Lung microvascular endothelial cell (primary cell): ENCODE data around the gene TMCC2. TPM values are rescaled to one million over a fixed set of nuclear protein-coding genes. Genes with fewer than 3 reads are reported as not detected.
A peak's percentile ranks its signal among the peaks of the same experiment; 100 is the strongest.

Source experiments
- DNase-seq, 2 donors: peaks; one replicate each; pipeline versions ENCODE4 v3.0.0 to v3.0.0-alpha.2; 2010; ENCODE audit warnings: low read depth in 2 of 2
- total RNA-seq: library from RNA; depleted of rRNA; stranded (reverse); fragments of >200 nt; gene quantifications from 2 replicates; pipeline ENCODE4 v1.2.1, GENCODE V29; 2014

TMCC2 gene
- total RNA-seq, 1 donor from 2014 or later: 0.40 TPM

DNA sequence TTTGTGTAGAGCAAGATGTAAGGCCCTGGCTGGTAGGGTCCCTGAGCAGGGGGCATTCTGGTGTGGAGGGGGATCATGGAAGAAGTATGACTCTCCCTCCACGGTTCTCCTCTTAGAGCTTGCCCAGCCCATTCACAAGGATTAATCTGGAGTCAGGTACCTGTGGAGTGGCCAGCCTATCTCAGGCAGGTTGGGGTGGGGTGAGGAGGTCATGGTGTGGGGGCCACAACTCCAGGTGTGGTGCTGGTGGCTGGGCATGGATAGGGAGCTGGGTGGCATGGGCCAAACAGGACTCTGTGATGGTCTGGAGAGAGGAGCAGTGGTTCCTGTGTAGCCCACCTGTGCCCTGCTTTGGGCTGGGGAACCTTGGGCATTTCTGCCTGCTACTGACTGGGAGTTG, 32.3 kb downstream of the TMCC2 start:
- no peak for DNase-seq

DNA sequence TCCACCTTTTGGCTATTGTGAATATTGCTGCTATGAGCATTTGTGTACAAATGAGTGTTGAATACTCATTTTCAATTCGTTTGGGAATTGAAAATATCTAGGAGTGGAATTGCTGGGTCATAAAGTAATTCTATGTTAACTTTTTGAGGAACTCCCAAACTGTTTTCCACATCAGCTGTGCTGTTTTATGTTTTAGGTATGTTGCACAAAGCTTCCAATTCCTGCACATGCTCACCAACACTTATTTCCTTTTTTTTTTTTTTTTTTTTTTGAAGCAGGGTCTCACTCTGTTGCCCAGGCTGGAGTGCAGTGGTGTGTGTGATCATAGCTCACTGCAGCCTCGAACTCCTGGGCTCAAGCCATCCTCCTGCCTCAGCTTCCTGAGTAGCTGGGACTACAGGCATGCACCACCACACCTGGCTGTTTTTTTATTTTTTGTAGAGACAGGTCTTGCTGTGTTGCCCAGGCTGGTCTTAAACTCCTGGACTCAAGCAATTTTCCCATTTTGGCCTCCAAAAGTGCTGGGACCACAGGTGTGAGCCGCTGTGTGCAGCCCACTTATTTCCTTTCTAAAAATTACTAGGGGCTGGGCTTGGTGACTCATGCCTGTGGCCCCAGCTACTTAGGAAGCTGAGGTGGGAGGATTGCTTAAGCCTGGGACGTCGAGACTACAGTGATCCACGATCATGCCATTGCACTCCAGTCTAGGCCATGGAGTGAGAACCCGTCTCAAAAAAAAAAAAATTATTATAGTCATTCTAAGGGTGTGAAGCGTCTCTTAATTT, 33.4 kb downstream of the TMCC2 start:
- DNase-seq: peak in 1 of 2 donors; percentile 56

DNA sequence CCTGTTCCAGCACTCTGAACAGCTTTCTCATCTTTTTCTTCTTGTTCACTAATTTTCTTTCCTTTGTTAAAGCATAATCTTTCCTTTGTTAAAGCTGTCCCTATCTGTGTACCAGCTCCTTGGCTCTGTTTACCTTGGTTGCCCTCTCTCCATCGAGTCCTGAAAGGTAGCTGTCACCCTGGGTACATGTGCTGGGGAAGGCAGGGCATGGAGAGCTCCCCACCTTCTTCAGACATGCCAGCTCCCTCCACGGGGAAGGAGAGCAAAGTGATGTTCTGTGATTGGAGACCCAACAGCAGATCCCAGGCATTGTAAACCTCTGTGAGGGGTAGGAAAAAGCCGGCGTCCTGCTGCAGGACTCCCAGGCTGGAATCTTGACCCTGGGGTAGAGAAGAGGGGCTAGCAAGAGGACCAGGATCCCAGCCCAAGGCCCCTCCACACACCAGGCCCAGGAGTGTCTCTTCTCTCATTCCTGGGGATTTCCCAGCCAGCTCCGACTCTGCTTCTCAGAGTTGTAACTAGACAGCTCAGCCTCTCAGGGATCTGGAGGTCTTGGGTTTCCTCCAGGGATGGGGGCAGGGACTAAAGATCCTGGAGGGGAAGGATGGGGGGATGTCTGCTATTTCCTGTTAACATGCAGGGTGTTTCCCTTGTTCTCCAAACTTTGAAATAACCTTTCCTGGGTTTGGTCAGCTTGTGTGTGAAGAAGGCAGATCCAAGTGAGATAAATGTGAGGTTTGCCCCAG, 34.4 kb downstream of the TMCC2 start:
- peak in 1 of 2 donors; percentile 61 for DNase-seq

DNA sequence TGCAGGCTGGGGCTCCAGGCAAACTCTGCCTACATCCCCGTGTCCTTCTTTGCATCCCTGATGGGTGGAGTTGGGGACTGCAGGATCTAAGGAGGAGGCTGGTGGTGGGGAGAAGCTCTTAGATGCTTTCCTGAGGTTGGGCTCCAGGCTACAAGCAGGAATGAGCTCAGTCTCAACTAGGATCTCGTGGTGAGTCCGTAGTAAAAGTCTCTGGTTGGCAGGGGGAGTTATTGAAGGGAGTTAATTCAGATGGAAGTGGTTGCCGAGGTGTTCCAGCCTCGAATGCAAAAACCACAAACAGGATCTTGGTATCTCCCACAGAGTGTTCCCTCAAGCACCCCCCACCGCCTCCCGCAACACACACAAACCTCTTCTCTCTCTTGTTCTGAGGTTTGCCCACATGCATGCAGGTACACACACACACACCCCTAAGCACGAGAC, 35.0 kb downstream of the TMCC2 start:
- DNase-seq: no peak

- DNase-seq: no peak
Observed at GRCh38 chr1:205263580-205264190, 35.9 kb downstream of the TMCC2 start.

DNA sequence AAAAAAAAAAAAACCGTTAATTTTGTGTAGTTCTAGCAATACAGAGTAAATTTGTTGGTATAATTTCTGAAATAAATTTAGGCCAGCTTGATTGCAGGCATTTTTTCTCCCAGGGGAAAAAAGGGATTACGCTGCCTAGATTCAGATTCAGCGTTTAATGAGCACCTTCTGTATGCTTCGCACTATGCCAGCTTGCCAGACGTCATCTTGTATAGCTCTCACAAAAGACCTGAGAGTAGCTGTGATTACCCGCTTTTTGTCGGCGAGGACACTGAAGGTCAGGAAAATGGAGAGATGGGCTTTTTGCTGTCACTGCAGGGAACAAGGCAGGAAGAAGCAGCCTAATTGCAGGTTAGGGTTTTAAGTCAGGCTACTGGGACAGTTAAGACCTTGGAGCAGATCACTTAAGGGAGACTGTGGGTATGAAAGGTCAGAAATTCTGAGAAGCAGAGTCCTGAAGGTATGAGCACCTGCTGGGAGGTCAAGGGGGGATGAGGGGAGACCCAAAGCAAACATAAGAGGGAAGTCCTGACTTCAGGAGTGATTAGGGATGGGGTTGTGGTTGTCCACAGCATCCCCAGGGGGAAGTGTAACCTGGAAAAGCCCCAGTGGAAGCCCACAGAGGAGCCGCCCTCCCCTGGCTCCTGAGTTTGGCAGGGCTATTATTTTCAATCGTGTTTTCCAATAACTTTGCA, 39.0 kb downstream of the TMCC2 start:
- DNase-seq: no peak

- DNase-seq: peak; percentile 24 to 29
Observed at GRCh38 chr1:205267306-205267902, 39.7 kb downstream of the TMCC2 start.

DNA sequence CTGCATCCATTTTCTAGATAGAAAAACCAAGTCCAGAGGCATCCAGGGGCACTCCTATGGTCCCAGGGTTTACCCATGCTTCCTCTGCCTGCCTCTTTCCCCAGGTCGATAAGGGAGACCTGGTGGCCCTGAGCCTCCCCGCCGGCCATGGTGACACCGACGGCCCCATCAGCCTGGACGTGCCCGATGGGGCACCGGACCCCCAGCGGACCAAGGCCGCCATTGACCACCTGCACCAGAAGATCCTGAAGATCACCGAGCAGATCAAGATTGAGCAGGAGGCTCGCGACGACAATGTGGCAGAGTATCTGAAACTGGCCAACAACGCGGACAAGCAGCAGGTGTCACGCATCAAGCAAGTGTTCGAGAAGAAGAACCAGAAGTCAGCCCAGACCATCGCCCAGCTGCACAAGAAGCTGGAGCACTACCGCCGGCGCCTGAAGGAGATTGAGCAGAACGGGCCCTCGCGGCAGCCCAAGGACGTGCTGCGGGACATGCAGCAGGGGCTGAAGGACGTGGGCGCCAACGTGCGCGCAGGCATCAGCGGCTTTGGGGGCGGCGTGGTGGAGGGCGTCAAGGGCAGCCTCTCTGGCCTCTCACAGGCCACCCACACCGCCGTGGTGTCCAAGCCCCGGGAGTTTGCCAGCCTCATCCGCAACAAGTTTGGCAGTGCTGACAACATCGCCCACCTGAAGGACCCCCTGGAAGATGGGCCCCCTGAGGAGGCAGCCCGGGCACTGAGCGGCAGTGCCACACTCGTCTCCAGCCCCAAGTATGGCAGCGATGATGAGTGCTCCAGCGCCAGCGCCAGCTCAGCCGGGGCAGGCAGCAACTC, 41.3 kb downstream of the TMCC2 start:
- no peak for DNase-seq

DNA sequence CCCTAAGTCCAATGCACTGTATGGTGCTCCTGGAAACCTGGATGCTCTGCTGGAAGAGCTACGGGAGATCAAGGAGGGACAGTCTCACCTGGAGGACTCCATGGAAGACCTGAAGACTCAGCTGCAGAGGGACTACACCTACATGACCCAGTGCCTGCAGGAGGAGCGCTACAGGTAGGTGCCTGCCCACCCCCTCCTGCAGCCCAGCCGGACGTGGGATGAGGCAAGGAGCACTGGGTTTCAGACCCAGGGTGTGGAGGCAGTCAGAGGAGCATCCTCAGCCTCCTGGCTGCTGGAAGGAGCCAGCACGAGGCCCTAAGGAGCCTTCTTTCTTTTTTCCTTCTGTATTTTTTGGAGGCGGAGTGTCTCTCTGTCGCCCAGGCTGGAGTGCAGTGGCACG, 42.0 kb downstream of the TMCC2 start:
- no peak for DNase-seq

GRCh38 chr1:205270271-205270670, 42.5 kb downstream of the TMCC2 start:
- no peak for DNase-seq

DNA sequence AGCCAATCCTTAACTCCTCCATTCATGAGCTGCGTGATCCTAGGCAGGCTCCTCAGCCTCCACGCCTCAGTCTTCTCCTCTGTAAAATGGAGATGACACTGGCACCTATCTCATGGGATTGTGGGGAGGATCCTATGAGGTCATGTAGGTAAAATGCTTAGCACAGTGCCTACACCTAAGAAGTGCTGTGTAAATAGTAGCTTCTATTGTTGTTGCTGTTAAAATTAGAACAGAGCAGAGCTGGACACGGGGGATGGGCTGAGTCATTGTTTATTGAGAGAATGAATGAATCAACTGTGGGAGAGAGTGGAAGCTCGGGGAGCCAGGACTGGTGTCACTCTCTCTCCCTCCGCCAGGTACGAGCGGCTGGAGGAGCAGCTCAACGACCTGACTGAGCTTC, 43.0 kb downstream of the TMCC2 start:
- peak; percentile 56 to 68 for DNase-seq

DNA sequence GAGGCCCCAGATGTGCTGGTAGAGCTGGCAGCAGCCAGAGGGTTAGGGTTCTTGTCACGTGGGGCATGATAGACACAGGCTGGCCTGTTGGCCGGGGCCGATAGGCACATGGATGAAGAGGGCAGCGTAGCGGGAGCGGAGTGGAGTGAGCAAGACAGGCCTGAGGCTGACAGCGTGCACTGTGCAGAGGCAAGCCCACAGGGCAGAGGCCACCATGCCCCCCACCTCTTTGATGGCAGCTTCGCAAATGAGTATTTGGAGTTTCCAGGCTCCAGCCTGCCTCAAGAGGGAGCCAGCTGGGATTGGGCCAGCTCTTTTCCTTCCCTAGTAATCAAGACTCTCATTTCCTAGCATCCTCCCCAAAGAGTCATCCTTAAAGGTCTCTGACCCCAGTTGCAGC, 43.5 kb downstream of the TMCC2 start:
- peak in 1 of 2 donors; percentile 87 for DNase-seq

- no peak for DNase-seq
Observed at GRCh38 chr1:205271745-205272144, 44.0 kb downstream of the TMCC2 start.

GRCh38 chr1:205272536-205272935, 44.8 kb downstream of the TMCC2 start:
- DNase-seq: no peak

DNA sequence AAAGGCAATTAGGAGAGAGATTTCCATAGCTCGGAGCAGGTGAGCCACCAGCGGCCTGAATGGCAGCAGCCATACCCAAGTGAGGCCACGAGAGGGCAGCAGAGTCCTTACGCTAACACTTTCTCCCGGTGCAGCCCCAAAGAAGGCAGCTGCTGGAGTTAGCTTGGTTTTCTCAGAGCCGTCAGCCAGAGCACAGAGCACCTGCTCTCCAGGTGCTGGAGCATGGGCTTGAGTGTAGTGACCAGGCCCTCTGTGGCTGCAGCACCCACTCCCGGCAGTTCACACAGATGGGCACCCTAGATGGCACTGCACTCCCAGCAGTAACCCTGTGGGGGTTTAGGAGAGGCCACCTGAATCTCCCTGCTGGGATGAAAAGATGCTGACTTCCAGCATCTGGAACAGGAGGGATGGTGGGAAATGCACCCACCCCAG, 45.8 kb downstream of the TMCC2 start:
- DNase-seq: peak; percentile 82 to 88

DNA sequence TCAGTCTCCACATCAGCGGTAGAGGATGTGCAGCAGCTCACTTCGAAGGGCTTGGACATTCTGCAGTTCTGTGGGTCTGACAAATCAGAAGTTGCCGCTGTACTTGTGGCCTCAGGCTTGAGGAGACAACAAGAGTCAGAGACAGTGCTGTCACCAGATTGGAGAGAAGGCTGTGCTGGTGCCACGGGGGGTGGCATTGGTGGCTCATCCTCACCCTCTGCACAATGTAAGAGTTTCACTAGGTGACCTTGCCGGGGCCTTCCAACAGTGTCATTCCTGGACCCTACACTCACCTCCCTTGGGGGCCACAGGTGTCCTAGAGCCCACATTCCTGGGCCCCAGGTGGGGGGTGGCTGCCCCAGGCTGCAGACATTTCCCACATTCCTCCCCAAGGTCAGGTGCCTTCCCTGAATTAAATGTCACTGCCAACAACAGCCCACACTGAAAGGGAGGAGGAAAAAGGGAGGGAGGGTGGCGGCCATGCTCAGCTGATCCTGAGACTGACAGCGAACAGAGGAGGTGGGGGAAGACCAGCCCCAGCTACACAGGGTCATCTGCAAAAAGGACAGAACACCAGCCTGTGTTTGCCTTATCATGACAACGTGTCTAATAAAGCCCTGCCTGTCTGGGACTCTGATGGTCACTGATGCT, 46.4 kb downstream of the TMCC2 start:
- no peak for DNase-seq

DNA sequence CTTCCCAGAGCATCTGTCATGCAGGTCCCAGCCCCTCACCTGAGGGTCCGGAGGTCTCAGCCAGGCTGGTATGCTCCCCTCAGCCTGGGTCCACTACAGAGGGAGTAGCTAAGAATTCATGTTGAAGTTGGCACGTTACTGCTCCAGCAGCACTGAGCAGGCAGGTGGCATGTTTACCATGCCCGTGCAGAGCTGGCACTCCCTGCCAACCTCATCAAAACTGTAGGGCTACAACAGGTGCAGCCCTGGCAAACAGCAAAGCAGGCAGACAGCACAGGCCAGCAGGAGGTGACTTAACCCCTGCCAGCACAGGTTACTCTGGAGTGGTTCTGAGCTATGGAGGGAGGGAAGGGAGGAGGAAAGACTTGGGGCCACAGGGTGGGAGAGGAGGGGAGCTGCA, 47.4 kb downstream of the TMCC2 start:
- DNase-seq: no peak

DNA sequence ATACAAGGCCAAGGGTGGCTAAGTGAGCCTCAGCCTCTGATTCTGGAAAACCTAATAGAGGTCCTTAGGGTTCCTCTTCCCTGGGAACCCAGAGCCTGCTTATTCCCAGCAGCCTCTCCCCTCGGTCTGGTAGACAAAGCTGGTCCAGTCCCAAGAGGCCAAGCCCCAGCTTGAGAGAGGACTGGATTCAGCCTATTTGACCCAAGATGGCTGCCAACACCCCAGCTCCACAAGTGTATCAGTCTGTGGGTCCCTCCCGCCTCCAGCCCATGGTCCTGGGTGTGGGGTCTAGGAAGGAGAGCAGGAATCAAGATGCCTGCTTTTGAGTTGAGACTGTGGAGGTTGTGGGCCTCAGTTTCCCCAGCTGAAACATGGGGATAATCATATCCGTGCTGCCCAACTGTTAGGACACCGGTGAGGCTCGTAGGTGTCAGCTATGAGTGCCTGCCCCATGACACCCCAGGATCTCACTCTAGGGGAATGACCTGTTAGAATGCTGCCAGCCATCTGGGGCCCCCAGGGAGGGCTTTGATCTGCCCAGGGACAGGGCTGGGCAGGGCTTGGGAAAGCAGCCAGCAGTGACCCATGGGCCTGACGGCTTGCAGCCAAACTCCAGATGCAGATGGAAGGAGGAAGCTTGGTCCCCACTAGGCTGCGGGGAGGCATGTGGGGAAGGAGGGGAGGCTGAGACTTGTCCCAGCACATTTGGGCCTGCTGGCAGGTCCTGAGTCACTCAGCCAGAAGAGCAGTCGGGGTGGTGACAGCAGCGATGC, 48.4 kb downstream of the TMCC2 start:
- no peak for DNase-seq

DNA sequence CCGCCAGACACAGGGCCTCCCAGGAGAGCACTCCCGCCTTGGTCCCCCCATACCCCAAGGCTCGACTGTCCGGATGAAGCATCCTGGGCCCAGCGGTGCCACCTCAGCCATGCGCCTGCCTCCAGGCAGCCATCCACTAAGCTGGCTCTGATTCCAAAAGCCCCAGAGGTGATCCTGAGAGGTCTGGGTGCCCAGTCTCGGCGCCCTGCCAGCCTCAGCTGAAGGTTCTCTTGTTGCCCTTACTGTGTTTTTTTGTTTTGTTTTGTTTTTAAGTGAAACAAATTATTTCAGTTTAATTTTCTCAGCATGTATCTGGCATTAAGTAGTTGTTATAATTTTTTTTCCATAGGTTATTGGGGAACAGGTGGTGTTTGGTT, 48.9 kb downstream of the TMCC2 start:
- DNase-seq: no peak
